Thyroid gland (tissue), 4 donors: ENCODE data around the gene KPNA1. TPM values are rescaled to one million over a fixed set of nuclear protein-coding genes. Genes with fewer than 3 reads are reported as not detected.

Experiments
- DNase-seq, 2 donors: peaks; one replicate each; pipeline ENCODE4 v3.0.0-alpha.2; 2019
- H3K27ac ChIP-seq, 3 donors: fragments of 200-600 bp; sonication (generic); 1 replicate in 2 of 3; 2 replicates in 1 of 3; pipeline ENCODE4 v1.5.1; 2016 to 2019; ENCODE audit warnings: mild to moderate bottlenecking in 1 of 3, moderate library complexity in 1 of 3
- H3K27me3 ChIP-seq: fragments of 200-600 bp; sonication (generic); one replicate; pipeline ENCODE4 v1.5.1; 2019
- H3K36me3 ChIP-seq, 2 donors: fragments of 200-600 bp; sonication (generic); one replicate each; pipeline ENCODE4 v1.5.1; 2016 to 2019
- H3K4me1 ChIP-seq, 2 donors: fragments of 200-600 bp; sonication (generic); one replicate each; pipeline ENCODE4 v1.5.1; 2017 to 2019
- H3K4me3 ChIP-seq, 3 donors: fragments of 200-600 bp; sonication (generic); replicated peaks in 1 of 3; 1 replicate in 2 of 3; 2 replicates in 1 of 3; pipeline ENCODE4 v1.5.1; 2016; ENCODE audit warnings: mild to moderate bottlenecking in 1 of 3
- H3K9me3 ChIP-seq: fragments of 200-600 bp; sonication (generic); one replicate; pipeline ENCODE4 v1.5.1; 2017
- POLR2A ChIP-seq, 2 donors: fragments of 450-650 bp; IDR thresholded peaks; one replicate each; pipeline ENCODE4 v1.6.1; 2017; ENCODE audit warnings: antibody characterized with exemption in 2 of 2, mild to moderate bottlenecking in 2 of 2, moderate library complexity in 1 of 2
- WGBS, 2 donors: methylation state at CpG; one replicate each; pipeline ENCODE4 v1.1.5; 2017; 5-methylcytosine and 5-hydroxymethylcytosine counted together
- intact Hi-C: fragments of 100-400 bp; cut with DNase I; formaldehyde crosslinking; loops from one replicate; pipeline ENCODE4 v1.15.1; 2023
- total RNA-seq, 4 donors: library from RNA; depleted of rRNA; stranded (reverse); fragments of >200 nt; gene quantifications; one replicate each; pipeline ENCODE4 v1.2.3, GENCODE V29; 2016
- TF ChIP-seq, protein P1 (sequence below), 6 experiments: fragments of 200-600 bp in 3 of 6; fragments of 450-650 bp in 3 of 6; sonication (generic) in 3 of 6; IDR thresholded peaks; one replicate each; pipeline ENCODE4 v1.5.1; 2016 to 2019; ENCODE audit warnings: antibody characterized with exemption in 6 of 6, mild to moderate bottlenecking in 2 of 6, inconsistent platforms in 1 of 6, moderate library complexity in 1 of 6

Gene KPNA1
- total RNA-seq, 4 donors from 2014 or later, result 33.8 to 61.8 (median 40.9) TPM

GRCh38 chr3:122414391-122414790 lies 100.3 kb downstream of the KPNA1 start:
- Histone ChIP-seq H3K4me1 (peaks cover 11 to 21% of the 10 kb centered on the region in 2 donors), H3K9me3 (no peaks in the 10 kb centered on the region), H3K27me3 (no peaks in the 10 kb centered on the region), H3K36me3 (peaks cover 0 to 11% of the 10 kb centered on the region in 2 donors), H3K27ac (no peak overlapping the region), H3K4me3 (no peak overlapping the region)
- intact Hi-C loops, result loop anchor here (10.0 kb wide), 2 partner anchors 270 to 380 kb away; partner anchors contain the start of genes HSPBAP1, PARP14 and SLC49A4
- WGBS, 2 donors, result 92 to 93% methylated on average over 3 of the region's 3 CpGs
- TF ChIP-seq POLR2A (IDR thresholded peaks at IDR 0.05), result no peak
- TF ChIP-seq, protein P1, sequence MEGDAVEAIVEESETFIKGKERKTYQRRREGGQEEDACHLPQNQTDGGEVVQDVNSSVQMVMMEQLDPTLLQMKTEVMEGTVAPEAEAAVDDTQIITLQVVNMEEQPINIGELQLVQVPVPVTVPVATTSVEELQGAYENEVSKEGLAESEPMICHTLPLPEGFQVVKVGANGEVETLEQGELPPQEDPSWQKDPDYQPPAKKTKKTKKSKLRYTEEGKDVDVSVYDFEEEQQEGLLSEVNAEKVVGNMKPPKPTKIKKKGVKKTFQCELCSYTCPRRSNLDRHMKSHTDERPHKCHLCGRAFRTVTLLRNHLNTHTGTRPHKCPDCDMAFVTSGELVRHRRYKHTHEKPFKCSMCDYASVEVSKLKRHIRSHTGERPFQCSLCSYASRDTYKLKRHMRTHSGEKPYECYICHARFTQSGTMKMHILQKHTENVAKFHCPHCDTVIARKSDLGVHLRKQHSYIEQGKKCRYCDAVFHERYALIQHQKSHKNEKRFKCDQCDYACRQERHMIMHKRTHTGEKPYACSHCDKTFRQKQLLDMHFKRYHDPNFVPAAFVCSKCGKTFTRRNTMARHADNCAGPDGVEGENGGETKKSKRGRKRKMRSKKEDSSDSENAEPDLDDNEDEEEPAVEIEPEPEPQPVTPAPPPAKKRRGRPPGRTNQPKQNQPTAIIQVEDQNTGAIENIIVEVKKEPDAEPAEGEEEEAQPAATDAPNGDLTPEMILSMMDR (IDR thresholded peaks at IDR 0.05), result no peak
- no peak for DNase-seq

- no peaks in the 10 kb centered on the region for H3K9me3 ChIP-seq
- no peak for DNase-seq
- peaks cover 0 to 21% of the 10 kb centered on the region in 2 donors for H3K36me3 ChIP-seq
- H3K27ac ChIP-seq, result no peak overlapping the region
- intact Hi-C loops, result loop anchor here (10.0 kb wide), 2 partner anchors 274 to 384 kb away; partner anchors contain the start of genes HSPBAP1, PARP14 and SLC49A4
- no peaks in the 10 kb centered on the region for H3K27me3 ChIP-seq
- TF ChIP-seq, protein P1 (IDR thresholded peaks at IDR 0.05), result no peak
- no peak for TF ChIP-seq POLR2A (IDR thresholded peaks at IDR 0.05)
- H3K4me1 ChIP-seq, result peaks cover 11% of the 10 kb centered on the region in 2 donors
- 92% methylated on average over 6 of the region's 6 CpGs for WGBS, 2 donors
- H3K4me3 ChIP-seq, result no peak overlapping the region
Measured at GRCh38 chr3:122410639-122411038, 104.1 kb downstream of the KPNA1 start.

GRCh38 chr3:122410111-122410510 lies 104.6 kb downstream of the KPNA1 start:
- no peak overlapping the region for H3K4me3 ChIP-seq
- 93 to 95% methylated on average over 4 of the region's 4 CpGs for WGBS, 2 donors
- TF ChIP-seq, protein P1 (IDR thresholded peaks at IDR 0.05), result no peak
- TF ChIP-seq POLR2A (IDR thresholded peaks at IDR 0.05), result no peak
- no peak for DNase-seq
- H3K4me1 ChIP-seq, result peaks cover 8 to 9% of the 10 kb centered on the region in 2 donors
- no peaks in the 10 kb centered on the region for H3K9me3 ChIP-seq
- intact Hi-C loops, result loop anchor here (10.0 kb wide), 2 partner anchors 275 to 385 kb away; partner anchors contain the start of genes HSPBAP1, PARP14 and SLC49A4
- no peaks in the 10 kb centered on the region for H3K27me3 ChIP-seq
- H3K36me3 ChIP-seq, result peaks cover 0 to 21% of the 10 kb centered on the region in 2 donors
- H3K27ac ChIP-seq, result no peak overlapping the region

GRCh38 chr3:122409446-122409845 lies 105.3 kb downstream of the KPNA1 start:
- H3K36me3 ChIP-seq, result peaks cover 0 to 21% of the 10 kb centered on the region in 2 donors
- no peak for TF ChIP-seq POLR2A (IDR thresholded peaks at IDR 0.05)
- TF ChIP-seq, protein P1 (IDR thresholded peaks at IDR 0.05), result no peak
- no peak for DNase-seq
- H3K4me3 ChIP-seq, result no peak overlapping the region
- H3K4me1 ChIP-seq, result peaks cover 2% of the 10 kb centered on the region in 2 donors
- intact Hi-C loops, result no loop called here
- peak overlapping the region in 1 of 3 donors; percentile 1 for H3K27ac ChIP-seq
- H3K27me3 ChIP-seq, result no peaks in the 10 kb centered on the region
- H3K9me3 ChIP-seq, result no peaks in the 10 kb centered on the region
- 88 to 89% methylated on average over 6 of the region's 6 CpGs for WGBS, 2 donors

DNA sequence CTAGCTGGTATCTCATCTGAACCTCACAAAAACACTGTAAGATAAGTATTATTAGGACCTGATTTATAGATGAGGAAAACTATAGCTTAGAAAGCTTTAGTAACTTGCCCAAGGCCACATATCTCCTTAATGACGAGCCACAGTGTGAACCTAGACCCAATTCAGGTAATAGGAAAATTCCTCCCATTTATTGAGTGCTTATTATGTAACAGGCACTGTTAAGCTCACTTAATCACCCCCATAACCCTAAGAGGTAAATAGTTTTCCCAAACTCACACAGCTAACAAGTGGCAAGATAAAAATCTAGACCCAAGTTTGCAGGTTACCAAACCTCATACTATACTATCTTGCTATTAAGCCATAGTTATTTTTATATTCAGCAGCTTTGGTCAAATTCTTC lies 106.8 kb downstream of the KPNA1 start:
- WGBS, 2 donors, result 94 to 95% methylated on average over 1 of the region's 1 CpG
- TF ChIP-seq, protein P1 (IDR thresholded peaks at IDR 0.05), result no peak
- TF ChIP-seq POLR2A (IDR thresholded peaks at IDR 0.05), result no peak
- no peaks in the 10 kb centered on the region for H3K4me1 ChIP-seq
- intact Hi-C loops, result no loop called here
- no peak overlapping the region for H3K4me3 ChIP-seq
- H3K27me3 ChIP-seq, result no peaks in the 10 kb centered on the region
- no peaks in the 10 kb centered on the region for H3K9me3 ChIP-seq
- no peak for DNase-seq
- H3K36me3 ChIP-seq, result peaks cover 0 to 31% of the 10 kb centered on the region in 2 donors
- no peak overlapping the region for H3K27ac ChIP-seq
